Activated T-cell treated with anti-CD3 and anti-CD28 coated beads for 24 hours (primary cell): ENCODE results near the gene LCNL1.
"Not testable (repeated sequence)": the region's sequence is repeated elsewhere in the genome, so short reads cannot be mapped to it uniquely, and the experiment has no call there.

Experiments
- DNase-seq: peaks from one replicate; pipeline ENCODE4 v3.0.0-alpha.2; 2020; ENCODE audit warnings: low read depth

LCNL1 gene

DNA sequence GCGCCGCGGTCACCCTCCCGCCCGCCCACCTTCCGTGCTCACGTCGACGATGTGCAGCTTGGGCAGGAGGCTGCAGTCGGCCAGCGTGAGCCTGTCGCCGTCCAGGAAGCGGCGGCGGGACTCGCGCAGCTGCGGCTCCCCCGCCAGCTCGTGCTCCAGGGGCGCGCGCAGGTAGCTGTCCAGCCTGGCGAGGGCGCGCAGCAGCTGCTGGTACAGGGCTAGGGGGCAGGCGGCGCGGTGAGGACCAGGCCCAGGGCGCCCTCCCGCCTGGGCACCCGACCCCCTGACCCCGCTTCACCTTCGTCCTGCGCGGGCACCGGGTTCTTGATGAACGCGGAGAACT lies 12.1 kb downstream of the LCNL1 start:
- no peak for DNase-seq

DNA sequence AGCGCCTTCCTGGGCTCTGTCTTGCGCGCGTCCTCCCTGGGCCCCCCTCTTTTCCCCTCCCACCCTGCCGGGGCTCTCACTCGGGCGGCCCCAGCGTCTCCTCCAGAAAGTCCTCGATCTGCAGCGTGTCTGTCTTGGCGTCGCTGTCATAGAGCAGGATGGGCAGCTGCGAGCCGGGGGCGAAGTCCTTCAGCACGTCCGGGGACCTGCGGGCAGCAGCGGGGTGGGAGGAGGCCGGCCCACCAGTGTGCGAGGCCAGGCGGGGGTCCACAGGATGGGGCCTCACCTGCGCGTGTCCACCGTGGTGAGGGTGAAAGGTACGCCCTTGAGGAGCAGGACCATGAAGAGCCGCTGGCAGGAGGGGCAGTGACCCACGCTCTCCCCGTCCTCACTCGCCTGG lies 12.6 kb downstream of the LCNL1 start:
- no peak for DNase-seq

DNA sequence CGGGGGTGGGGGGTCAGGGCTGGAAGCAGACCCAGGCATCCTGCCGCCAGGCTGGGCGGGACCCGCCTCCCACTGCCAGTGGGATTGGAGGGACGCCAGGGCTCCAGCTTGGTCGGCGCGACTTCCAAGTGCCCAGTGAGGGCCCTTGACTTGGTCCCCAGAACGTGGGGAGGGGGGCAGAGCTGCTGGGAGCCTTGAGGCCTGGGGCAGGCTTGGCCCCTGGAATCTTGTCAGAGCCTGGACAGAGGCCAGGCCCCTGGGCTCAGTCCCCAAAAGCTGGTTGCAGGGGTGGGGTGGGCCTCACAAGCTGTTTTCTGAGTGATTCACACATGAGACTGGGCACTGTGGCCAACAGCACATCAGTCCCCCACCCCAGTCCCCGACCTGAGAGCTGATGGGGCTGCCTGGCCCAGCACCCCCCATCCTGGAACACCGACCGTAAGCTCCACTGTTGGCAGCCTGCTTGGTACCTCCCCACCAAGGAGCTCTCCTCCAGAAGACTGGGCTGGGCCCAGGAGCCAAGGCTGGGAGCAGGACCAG lies 13.0 kb downstream of the LCNL1 start:
- DNase-seq = no peak

DNA sequence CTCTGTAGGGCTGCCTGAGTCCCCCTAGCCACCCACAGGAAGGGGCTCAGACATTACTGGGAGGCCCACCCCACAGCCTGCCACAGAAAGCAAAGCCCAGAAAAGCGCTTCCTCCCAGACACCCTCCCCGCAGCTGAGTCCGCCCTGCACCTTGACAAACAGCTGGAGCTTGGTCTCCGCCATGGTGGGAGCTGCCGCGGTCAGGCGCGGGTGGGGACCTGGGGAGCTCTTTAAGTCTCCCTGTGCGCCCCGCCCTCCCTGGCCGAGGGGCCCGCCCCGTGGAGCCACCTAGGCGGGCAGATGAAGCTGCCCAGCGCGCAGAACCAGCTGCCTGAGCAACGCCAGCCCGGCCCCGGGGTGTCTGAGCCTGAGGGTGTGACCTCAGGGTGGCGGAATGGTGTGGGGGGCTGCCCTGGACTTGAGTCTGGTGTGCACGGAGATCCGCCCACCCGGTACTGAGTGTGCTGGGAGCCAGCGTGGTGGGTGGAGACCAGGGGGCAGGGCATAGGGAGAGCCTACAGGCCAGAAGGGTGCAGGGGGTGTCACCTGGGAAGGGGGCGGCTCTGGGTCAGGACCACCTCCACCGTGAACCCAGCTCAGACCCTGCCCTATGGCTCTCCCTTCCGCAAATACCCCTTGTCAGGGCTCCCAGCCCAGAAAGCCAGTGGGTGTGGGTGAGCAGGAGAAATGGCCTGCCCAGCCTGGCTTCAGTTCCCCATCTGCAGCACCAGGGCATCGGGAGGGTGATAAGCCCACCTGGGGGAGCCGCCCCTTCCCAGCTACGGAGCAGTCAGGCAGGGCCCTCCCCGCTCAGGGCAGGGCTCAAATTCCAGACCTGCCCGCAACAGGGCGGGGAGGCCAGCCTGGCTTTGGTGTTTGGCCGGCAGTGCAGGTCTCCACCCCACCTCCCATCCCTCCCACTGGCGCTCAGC lies 13.8 kb downstream of the LCNL1 start, which contains the start of gene CLIC3:
Gene CLIC3 (minus strand): TSS at position 208 of the 932 bp plus-strand sequence. CDS start 25 bp downstream, at position 183.
- DNase-seq = peak; percentile 22

DNA sequence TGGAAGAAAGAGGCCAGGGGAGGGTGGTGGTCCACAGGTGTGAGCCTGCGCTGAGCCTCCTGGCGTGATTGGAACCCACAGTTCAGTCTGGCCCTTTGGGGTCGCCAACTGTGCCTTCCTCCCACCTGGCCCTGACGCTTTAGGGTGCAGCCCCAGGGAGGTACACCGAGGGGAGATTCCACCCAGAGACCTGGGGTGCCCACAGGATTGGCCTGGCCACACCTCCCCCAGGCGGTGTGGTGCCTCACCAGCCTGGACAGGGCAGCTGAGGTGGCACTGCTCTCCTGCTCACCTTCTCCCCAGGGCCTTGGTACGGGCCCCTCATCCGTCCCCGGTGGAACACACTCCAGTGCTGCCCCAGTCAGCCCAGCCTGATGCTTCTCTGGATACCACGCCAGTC lies 14.6 kb downstream of the LCNL1 start:
- DNase-seq = no peak

DNA sequence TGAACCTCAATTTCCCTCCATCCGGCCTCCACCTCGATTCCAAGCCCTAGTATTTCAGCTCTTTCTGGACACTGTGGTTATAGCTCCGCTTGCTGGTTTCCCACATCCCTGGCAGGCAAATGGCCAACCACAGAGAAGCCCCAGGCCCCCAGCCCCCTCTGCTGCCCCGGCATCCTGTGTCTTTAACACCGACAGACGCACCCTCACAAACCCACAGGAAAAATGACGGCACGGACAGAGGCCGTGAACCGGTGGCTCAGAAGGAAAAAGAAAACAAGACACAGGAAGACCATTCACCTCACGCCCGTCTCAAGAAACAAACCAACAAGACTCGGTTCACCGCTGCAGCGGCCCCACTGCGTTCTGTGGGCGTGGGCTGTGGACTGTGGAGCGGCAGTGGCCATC lies 15.0 kb downstream of the LCNL1 start:
- no peak for DNase-seq

DNA sequence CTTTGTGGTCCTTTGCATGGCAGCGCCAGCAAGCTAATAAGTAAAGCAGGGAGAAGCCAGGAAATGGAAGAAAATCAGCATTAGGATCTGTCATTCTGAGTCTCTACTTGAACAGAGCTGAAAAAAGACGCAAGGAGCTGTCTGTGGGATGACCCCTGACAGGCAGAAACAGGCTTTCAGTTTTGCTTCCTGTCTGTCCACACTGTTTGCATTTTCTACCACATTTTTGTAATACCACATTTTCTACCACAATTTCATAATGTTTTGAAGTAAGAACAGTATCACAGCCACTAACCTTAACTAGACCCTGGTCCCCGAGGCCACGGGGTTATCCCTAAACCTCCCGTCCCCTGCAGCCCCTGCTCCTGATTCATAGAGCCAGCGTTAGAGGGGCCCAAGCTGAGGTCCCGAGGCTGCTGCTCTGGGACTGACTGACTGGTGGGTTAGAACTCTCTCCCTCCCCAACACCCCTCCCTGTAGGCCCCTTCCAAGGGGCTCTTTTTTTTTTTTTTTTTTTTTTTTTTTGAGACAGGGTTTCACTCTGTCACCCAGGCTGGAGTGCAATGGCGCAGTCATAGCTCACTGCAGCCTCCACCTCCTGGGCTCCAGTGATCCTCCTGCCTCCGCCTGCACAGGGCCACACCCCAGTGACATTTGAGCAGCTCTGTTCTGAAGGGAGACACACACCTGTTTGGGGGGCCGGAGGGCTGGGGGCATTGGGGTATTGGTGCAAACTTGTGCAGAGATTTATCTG lies 17.6 kb downstream of the LCNL1 start:
- DNase-seq = no peak

DNA sequence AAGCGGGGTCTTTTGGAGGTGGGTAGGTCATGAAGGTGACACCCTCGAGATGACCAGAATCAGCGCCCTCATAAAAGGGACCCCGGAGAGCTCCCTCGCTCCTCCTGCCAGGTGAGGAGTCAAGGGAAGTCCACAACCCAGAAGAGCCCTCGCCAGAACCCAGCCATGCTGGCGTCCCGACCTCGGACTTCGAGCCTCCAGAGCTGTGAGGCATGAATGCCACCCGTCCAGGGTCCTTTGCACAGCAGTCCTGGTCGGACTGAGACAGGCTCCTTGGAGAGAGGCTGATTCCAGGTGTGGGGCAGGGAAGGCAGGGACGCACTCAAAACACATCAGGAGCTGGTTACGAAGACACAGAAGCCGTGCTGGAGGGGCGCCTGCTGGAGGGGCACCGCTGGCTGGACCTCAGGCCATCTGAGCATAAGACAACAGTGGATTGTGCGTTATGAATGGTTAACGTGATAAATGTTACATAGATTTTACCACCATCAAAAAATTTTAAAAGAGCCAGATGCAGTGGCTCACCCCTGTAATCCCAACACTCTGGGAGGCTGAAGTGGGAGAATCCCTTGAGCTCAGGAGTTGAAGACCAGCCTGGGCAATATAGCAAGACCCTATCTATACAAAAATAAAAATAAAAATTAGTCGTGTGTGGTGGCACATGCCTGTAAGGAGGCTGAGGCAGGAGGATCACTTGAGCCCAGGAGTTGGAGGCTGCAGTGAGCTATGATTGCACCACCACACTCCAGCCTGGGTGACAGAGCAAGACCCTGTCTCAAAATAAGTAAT lies 19.3 kb downstream of the LCNL1 start:
- DNase-seq = no peak

DNA sequence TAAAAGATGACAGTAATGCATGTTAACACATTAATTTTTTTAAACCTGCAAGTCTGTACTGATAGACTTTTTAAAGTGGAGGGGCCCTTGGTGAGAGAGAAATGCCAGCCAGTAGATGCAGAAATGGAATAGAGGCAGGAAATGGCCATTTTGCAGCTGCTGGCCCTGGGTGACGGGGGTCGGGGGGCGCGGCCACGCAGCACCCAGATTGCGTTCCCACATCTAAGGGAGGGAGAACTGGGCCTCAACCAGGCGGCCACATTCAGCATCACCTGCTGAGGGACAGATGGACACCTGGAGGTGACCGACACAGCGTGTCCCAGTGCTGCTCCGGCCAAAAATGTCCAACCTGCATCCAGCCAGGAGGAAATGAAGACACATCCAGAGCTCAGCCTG lies 19.9 kb downstream of the LCNL1 start:
- DNase-seq = no peak

DNA sequence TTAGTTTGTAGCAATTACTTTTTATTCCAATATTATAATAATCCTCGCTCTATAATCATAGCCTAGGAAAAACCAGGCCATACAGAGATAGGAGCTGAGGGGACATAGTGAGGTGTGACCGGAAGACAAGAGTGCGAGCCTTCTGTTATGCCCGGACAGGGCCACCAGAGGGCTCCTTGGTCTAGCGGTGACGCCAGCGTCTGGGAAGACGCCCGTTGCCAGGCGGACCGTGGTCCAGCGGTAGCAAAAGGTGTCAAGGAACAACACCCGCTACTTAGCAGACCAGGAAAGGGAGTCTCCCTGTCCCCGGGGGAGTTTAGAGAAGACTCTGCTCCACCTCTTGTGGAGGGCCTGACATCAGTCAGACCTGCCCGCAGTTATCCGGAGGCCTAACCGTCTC lies 21.5 kb downstream of the LCNL1 start:
- DNase-seq = not testable (repeated sequence)

DNA sequence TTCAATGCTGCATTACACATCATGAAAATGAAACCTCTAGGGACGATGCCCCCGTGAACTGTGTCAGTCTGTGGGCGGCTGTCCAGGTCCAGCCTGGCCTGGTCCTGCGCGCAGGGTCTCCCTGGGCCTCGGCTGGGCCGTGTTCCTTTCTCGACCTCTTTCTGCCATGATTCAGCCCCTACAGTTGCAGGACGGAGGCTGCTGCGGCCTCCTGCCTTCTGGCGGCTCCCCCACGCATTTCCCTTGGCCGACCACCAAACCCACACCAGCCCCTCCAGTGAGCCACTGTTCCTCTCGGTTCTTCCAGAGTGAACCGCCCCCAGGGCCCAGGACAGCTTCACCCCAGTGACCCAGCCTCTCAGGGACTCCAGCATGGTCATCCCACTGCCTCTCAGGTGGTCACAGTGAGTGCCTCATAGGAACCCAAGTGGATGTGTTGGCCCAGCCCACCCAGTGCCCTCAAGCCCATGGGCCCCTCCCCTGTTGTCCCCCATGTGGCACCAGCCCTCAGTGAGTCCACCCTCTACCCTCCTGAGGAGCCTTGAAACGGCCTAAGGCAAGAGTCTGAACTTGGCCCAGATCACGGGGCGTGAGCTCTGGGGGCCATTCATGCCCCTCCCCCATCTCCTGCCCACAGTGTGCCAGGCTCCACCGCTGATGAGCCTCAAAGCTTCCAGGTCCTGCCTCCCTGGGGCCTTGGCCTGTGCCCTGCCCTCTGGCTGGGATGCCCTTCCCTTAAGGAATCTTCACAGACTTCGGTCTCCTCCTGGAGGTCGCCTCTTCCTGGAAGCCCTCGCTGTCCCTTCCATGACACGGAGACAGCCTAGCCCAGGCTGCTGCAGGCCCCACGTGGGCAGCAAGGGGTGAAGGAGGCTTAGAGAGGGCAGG lies 23.6 kb downstream of the LCNL1 start:
- no peak for DNase-seq

DNA sequence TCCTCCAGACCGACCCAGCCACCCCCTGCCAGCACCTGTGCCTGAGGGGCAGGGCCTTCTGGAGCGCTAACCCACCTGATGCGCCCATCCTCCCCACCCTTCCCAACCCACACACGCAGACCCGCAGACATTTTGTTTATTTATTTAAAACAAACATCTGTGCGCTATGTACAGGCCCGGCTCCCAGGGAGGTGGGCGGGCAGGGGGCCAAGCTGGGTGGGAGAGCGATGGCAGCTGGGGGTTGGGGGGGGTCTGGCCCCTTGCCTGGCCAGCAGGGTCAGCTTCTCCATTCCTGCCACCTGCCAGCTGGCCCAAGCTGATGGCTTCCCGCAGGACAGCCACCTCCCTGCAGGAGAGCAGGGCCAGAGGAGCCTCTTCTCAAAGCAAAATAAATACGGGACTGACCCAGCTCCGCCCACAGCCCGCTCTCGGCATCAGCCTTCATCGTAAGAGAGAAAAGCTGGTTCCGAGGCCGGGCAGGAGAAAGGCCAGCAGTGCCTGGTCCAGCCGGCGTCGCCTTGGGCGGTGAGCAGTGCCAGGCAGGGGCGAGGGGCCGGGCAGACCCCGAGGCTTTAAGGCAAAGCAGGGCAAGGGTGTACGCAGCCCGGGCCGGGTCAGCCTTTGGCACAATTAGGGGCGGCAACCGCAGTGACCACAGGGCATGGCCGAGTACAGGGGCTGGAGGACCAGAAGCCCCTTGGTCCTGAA lies 24.5 kb downstream of the LCNL1 start:
- DNase-seq = no peak

DNA sequence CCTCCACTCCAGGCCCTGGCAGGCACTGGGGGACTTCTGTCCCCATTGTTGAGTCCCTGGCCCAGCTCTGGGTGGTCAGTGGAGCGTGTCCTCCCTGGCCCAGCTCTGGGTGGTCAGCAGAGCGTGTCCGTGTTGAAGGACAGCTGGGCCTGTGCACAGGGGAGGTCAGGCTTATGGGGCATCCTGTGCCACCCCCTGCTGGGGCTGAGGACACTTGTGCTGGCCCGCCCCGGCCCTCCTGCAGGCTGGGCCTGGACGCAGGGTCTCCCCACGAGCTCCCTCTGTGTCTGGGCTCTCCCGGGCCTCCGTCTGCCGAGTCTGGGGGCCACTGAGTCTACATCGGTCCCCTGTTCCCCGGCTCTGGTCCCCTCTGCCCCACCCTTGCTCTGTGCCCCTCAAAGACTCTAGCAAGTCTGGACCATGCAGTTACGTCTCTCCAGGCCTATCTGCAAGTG lies 25.1 kb downstream of the LCNL1 start:
- no peak for DNase-seq

DNA sequence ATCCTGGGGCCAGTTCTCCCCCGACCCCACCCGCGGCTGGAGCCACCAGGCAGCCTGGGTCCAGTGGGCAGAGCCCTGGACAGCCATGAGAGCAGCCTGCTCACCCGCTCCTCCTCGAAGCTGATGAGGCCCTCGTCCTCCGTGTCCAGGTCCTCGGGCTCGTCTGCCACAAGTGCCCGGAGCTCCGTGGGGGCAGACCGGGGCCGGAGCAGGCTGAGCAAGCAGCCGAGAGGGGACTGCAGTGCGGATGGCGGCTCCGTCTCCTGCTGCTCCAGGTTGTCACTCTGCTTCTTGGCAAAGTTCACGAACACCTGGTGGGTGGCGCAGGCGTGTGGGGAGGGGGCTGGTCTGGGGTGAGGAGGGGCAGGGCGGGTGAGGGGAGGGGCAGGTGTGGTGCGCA lies 25.5 kb downstream of the LCNL1 start:
- no peak for DNase-seq

DNA sequence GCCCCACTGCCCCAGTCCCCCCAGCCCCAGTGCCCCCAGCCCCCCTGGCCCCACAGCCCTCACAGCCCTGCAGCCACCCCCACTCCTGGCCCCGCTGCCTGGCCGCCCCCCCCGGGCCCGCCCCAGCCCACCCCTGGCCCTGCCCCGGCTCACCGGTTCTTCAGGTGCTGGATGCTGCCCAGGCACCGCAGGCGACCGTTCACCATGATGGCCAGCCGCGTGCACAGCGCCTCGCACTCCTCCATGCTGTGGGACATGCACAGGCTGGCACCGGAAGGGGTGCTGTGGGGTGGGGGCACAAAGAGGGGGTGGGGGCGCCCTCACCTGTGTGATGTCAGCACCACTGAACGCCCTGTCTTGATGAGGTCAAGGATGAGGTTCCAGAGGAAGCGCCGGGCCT lies 26.4 kb downstream of the LCNL1 start:
- DNase-seq = no peak

DNA sequence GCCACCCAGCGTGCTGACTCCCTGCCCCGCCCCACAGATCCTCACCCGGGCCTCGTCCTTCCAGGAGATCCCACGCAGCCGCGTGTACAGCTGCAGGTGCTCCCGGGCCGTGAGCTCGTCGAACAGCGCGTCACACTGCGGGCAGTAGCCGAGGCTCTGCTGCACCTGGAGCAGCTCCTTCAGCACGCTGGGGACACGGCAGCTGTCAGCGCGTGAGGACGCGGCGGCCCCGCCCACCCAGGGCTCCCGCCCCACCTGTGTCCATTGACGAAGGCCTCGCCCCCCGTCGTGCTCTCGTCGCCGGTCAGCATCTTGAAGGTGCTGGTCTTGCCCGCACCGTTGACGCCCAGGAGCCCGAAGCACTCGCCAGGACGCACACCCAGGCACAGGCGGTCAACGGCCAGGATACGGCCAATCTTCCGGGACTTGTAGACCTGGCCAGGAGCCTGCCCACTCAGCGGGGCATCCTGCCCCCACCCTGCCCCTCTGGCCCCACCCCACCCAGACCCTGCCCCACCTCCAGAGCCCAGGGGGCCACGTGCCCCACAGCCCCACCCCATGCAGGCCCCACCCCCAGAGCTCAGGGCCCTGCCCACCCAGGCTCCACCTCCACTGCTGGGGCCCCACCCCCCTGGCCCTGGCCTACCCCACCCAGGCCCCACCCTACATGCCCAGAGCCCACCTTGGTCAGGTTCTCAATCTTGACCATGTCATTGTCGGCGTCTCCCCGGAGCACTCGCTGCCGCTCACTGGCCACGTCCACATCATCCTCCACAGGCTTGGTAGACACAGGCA lies 27.3 kb downstream of the LCNL1 start:
- no peak for DNase-seq

DNA sequence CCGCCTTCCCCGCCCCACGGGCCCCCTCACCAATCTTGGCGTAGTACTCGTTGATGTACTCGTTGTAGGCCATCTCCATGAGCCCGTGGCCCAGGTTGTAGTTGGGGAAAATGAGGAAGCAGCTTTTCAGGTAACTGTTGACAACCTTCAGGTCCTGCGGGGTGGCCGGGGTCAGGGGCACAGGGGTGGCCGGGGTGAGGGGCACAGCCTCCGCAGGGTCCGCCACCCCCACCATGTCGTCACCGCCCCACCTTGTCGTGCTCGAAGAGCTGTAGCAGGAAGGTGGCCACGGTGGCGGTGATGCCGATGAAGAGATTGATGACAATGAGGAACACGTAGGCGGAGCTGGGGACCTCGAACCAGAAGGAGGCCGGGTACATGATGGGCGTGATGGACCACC lies 28.4 kb downstream of the LCNL1 start:
- DNase-seq = no peak

DNA sequence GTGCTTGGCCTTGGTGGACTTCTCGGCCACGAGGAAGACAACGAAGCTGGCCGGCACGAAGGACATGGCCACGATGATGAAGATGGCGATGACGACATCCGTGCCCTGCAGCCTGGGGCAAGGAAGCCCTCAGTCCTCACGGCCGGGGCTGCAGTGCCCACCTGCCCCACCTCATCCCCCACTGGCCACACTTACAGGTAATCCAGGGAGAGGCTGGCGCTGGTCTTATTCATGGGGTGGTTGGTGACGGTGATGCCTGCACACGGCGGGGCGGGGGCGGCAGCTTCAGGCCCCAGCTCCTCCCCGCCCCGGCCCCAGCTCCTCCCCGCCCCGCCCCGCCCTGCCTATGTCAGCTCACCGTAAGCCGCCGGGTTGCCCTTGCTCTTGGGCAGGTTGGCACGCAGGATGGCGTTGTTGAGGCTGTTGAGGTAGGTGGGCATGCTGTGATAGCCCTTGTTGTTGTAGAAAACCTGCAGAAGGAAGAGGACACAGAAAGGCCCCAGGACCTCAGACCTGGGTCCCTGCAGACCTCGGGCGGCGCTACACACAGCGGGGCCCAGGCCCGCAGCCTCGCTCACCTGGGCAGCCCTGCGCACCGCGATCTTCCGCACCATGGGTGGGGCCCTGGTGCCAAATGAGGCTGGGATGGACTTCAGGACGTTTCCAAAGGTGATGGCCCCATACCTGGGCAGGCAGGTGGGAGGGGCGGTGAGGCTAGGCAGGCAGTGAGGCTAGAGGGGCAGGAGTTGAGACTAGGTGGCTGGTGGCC lies 29.3 kb downstream of the LCNL1 start:
- DNase-seq = no peak
